ENCODE measurements around the gene COMMD6. TPM values are rescaled to one million over a fixed set of nuclear protein-coding genes. Genes with fewer than 3 reads are reported as not detected.

COMMD6 gene
- total RNA-seq, 1 experiment from 2014 or later, result 384 TPM

DNA sequence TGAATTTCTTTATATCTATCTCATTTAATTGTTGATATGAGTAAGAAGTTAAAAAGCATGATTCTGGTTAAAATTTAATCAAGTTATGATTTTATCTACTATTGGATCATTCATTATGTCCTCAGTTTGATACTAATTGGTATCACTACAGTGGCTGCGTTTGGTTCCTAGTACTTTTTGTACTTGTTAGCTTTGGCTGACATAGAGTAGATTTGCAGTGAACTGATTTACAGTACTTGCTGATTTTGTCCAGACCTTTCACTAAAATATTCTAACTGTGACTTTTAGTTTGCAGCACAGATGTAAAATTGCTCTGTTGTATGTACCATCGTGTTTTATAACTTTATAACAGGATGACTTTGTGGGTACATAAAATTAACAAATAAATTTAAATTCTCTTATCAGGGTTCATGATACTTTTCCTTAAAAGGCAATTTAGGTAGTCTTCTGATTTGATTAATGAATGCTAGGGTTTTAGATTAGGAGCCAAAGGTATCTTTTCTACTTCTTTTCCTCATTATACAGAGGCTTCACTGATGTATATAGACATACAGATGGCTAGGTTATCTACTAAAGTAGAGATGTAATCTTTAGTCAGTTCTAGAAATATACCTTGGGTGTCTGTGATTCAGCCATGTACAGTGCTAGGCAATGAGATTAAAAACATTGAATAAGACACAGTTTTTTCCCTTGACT is 20.7 kb upstream of the COMMD6 start:
- H2AFZ ChIP-seq (ENCODE audit: low read length), result no peak overlapping the region
- no peak overlapping the region for H3K9ac ChIP-seq (ENCODE audit: low read length)
- peaks cover 17% of the 10 kb centered on the region for H3K4me1 ChIP-seq (ENCODE audit: low read length)
- no peak overlapping the region for H3K4me3 ChIP-seq (ENCODE audit: low read length)
- H3K9me3 ChIP-seq (ENCODE audit: low read length), result no peaks in the 10 kb centered on the region
- no peaks in the 10 kb centered on the region for H3K27me3 ChIP-seq (ENCODE audit: low read length)
- no peak overlapping the region for H3K27ac ChIP-seq (ENCODE audit: low read length)
- no peak overlapping the region for H3K4me2 ChIP-seq (ENCODE audit: low read depth, low read length, poor library complexity, severe bottlenecking)
- no peak for DNase-seq
- H4K20me1 ChIP-seq (ENCODE audit: insufficient read depth, low read depth, low read length), result no peaks in the 10 kb centered on the region
- H3K9me2 ChIP-seq (replicated peaks; ENCODE audit: insufficient read depth, low read length), result no peaks in the 10 kb centered on the region
- H3K79me2 ChIP-seq (ENCODE audit: low read length), result peaks cover 91% of the 10 kb centered on the region
- H3K36me3 ChIP-seq (ENCODE audit: insufficient read depth, low read length), result peaks cover 39% of the 10 kb centered on the region

DNA sequence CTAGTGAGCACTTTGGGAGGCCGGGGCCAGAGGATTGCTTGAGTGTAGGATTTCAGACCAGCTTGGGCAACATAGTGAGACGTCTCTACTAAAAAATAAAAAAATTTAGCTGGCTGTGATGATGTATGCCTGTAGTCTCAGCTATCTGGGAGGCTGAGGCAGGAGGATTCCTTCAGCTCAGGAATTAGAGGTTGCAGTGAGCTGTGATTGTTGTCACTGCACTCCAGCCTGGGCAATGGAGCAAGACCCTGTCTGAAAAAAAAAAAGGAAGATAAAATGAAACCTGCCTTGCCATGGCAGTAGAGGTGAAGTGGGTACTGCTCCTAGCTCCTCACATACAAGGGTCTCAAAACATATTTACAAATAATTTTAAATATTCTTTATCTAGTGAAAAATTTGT is 19.3 kb upstream of the COMMD6 start:
- Histone ChIP-seq H3K9me3 (ENCODE audit: low read length) (no peaks in the 10 kb centered on the region), H3K9ac (ENCODE audit: low read length) (no peak overlapping the region), H3K4me1 (ENCODE audit: low read length) (peaks cover 29% of the 10 kb centered on the region), H3K36me3 (ENCODE audit: insufficient read depth, low read length) (peaks cover 38% of the 10 kb centered on the region), H3K9me2 (replicated peaks; ENCODE audit: insufficient read depth, low read length) (no peaks in the 10 kb centered on the region), H3K27me3 (ENCODE audit: low read length) (no peaks in the 10 kb centered on the region), H3K27ac (ENCODE audit: low read length) (no peak overlapping the region), H2AFZ (ENCODE audit: low read length) (no peak overlapping the region), H3K4me2 (ENCODE audit: low read depth, low read length, poor library complexity, severe bottlenecking) (no peak overlapping the region), H3K4me3 (ENCODE audit: low read length) (no peak overlapping the region), H4K20me1 (ENCODE audit: insufficient read depth, low read depth, low read length) (no peaks in the 10 kb centered on the region), H3K79me2 (ENCODE audit: low read length) (peaks cover 93% of the 10 kb centered on the region)
- DNase-seq, result no peak

DNA sequence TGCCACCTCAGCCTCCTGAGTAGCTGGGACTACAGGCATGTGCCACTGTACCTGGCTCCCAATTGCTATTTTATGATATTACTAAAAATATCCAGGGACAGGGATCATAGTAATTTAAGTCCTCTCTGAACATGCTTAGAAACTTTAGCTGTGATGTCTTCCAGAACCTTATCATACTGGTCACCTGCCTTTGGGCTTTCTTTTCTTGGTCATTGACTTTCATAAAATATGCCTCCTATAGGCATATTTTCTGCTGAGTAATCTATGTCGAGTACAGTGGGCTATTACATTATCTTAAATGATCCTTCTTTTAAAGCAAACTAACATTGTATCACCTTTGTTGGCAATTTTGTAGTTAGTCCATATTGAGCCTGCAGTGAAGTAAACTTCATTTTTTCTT is 18.2 kb upstream of the COMMD6 start:
- peaks cover 96% of the 10 kb centered on the region for H3K79me2 ChIP-seq (ENCODE audit: low read length)
- peaks cover 41% of the 10 kb centered on the region for H3K36me3 ChIP-seq (ENCODE audit: insufficient read depth, low read length)
- no peak overlapping the region for H3K4me2 ChIP-seq (ENCODE audit: low read depth, low read length, poor library complexity, severe bottlenecking)

DNA sequence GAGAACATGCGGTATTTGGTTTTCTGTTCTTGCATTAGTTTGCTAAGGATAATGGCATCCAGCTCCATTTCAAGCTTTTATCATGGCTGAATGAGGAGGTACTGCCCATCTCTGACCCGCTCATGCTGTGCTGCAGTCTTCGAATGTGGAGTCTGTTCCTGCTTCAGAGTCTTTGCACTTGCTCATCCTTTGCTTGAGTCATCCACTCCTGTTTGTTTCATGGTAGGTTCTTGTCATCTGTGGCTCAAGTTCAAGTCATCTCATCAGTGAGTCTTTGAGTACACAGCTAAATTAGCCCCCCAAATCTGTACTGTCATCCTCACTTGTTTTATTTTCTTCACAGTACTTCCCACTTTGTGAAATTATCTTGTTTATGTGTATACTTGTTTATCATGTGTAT is 17.3 kb upstream of the COMMD6 start:
- H3K9me3 ChIP-seq (ENCODE audit: low read length), result no peaks in the 10 kb centered on the region
- no peak overlapping the region for H3K4me2 ChIP-seq (ENCODE audit: low read depth, low read length, poor library complexity, severe bottlenecking)
- H2AFZ ChIP-seq (ENCODE audit: low read length), result no peak overlapping the region
- no peak overlapping the region for H3K9ac ChIP-seq (ENCODE audit: low read length)
- H3K27ac ChIP-seq (ENCODE audit: low read length), result peak overlapping the region; percentile 27
- peaks cover 37% of the 10 kb centered on the region for H3K36me3 ChIP-seq (ENCODE audit: insufficient read depth, low read length)
- H3K4me3 ChIP-seq (ENCODE audit: low read length), result no peak overlapping the region
- H3K9me2 ChIP-seq (replicated peaks; ENCODE audit: insufficient read depth, low read length), result no peaks in the 10 kb centered on the region
- H3K4me1 ChIP-seq (ENCODE audit: low read length), result peaks cover 46% of the 10 kb centered on the region
- no peak for DNase-seq
- peaks cover 96% of the 10 kb centered on the region for H3K79me2 ChIP-seq (ENCODE audit: low read length)
- no peaks in the 10 kb centered on the region for H3K27me3 ChIP-seq (ENCODE audit: low read length)
- no peaks in the 10 kb centered on the region for H4K20me1 ChIP-seq (ENCODE audit: insufficient read depth, low read depth, low read length)

More for the DNA sequence above, 18.2 kb upstream of the COMMD6 start:
- Histone ChIP-seq H3K9ac (ENCODE audit: low read length) (no peak overlapping the region), H2AFZ (ENCODE audit: low read length) (no peak overlapping the region), H3K27me3 (ENCODE audit: low read length) (no peaks in the 10 kb centered on the region), H4K20me1 (ENCODE audit: insufficient read depth, low read depth, low read length) (no peaks in the 10 kb centered on the region), H3K4me1 (ENCODE audit: low read length) (peaks cover 41% of the 10 kb centered on the region), H3K9me3 (ENCODE audit: low read length) (no peaks in the 10 kb centered on the region), H3K9me2 (replicated peaks; ENCODE audit: insufficient read depth, low read length) (no peaks in the 10 kb centered on the region), H3K4me3 (ENCODE audit: low read length) (no peak overlapping the region), H3K27ac (ENCODE audit: low read length) (no peak overlapping the region)
- DNase-seq, result no peak

DNA sequence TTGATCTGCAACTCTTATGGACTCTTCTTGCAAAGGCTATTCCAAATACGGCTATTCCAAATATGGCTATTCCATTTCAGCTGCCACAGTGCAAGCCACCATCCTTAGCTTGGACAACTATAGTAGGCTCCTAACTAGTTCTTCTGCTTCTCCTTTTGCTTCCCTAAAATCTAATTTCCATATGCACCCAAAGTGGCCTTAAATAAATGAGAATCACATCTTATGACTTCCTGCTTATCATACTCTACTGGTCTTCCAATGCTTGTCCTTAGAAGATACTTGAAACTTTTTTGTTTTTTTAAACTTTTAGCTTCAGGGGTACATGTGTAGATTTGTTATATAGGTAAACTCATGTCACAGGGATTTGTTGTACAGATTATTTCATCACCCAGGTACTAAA is 16.8 kb upstream of the COMMD6 start:
- Histone ChIP-seq H3K9me3 (ENCODE audit: low read length) (no peaks in the 10 kb centered on the region), H2AFZ (ENCODE audit: low read length) (no peak overlapping the region), H3K9ac (ENCODE audit: low read length) (no peak overlapping the region), H3K4me1 (ENCODE audit: low read length) (peaks cover 46% of the 10 kb centered on the region), H3K9me2 (replicated peaks; ENCODE audit: insufficient read depth, low read length) (no peaks in the 10 kb centered on the region), H3K79me2 (ENCODE audit: low read length) (peaks cover 95% of the 10 kb centered on the region), H3K4me2 (ENCODE audit: low read depth, low read length, poor library complexity, severe bottlenecking) (peak overlapping the region; percentile 93), H4K20me1 (ENCODE audit: insufficient read depth, low read depth, low read length) (no peaks in the 10 kb centered on the region), H3K36me3 (ENCODE audit: insufficient read depth, low read length) (peaks cover 35% of the 10 kb centered on the region), H3K4me3 (ENCODE audit: low read length) (no peak overlapping the region), H3K27me3 (ENCODE audit: low read length) (no peaks in the 10 kb centered on the region), H3K27ac (ENCODE audit: low read length) (peak overlapping the region; percentile 27)
- DNase-seq, result peak; percentile 50

DNA sequence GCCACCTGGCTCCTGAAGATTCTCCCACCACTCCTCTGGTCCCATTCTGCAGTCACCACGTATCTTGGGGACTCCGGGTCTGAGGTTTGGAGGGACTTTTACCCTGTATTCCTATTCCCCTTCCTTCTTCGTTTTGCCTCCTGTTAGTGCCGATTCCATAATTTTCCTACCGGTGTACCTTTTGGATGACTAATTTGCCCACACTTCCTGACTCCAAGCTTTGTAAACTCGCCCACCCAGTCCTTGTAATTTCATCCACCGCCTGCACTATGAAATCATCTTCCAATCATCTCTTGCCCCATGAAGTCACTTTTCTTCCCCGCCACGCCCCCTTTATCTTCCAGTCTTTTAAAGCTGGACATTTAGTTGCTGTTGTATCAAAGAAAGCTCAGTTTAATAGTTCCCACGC is 12.5 kb upstream of the COMMD6 start:
- Histone ChIP-seq H2AFZ (ENCODE audit: low read length) (0 out of 2 replicates have a peak overlapping the region, but pooled peaks have one; percentile 42), H4K20me1 (ENCODE audit: insufficient read depth, low read depth, low read length) (no peaks in the 10 kb centered on the region)

DNA sequence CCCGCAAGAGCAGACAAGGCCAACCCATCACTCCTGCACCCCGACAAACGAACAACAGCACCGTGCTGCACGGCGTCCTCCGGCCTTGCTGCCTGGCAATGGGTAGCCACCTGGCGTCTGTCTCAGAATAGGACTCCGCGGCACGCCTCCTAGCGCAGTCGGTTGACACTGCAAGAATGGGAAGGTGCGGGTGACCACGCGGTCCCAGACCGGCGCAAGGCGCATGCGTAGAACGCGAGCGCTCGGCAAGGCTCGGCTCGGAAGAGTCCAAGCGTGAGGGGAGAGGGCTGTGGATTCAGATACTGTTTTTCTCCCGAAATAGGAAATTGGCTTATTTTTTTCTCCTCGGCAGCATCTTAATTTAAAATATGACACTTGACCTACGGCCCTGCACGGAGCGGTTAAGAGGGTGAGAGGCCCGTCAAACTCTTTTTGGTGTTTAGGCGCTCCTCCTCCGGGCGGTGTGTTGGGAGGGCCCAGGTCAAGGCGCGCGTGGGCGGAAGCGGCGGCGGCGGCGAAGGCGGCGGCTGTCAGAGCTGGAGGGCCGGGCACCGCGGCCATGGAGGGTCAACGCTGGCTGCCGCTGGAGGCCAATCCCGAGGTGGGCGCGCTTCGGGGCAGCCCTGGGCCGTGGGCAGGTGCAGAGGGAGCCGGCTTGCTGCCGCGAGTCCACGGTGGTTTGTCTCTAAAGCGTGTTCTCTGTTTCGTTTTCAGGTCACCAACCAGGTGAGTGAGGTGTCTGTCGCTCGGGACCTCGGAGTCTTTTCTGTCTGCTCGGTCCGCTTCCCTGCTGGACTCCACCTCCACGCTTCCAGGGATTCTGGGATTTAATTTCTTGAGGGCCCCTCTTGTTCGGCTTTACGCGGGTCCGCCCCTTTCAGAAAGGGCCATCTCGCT is 11.9 kb upstream of the COMMD6 start, which contains the start of gene UCHL3:
UCHL3 (plus strand) TSS at position 530 of the 897 bp plus-strand sequence; CDS start at position 560, 30 bp downstream.
- Histone ChIP-seq H3K4me3 (ENCODE audit: low read length) (peak within 1 kb of the TSS; percentile 89), H4K20me1 (ENCODE audit: insufficient read depth, low read depth, low read length) (no peaks in the 10 kb centered on the region), H3K36me3 (ENCODE audit: insufficient read depth, low read length) (peaks cover 29% of the 10 kb centered on the region), H3K9ac (ENCODE audit: low read length) (peak within 1 kb of the TSS; percentile 93), H2AFZ (ENCODE audit: low read length) (peak within 1 kb of the TSS; percentile 98), H3K9me3 (ENCODE audit: low read length) (no peaks in the 10 kb centered on the region), H3K4me1 (ENCODE audit: low read length) (peaks cover 52% of the 10 kb centered on the region), H3K9me2 (replicated peaks; ENCODE audit: insufficient read depth, low read length) (no peaks in the 10 kb centered on the region), H3K27ac (ENCODE audit: low read length) (peak within 1 kb of the TSS; percentile 39; the same call in 1 of the 2 replicates), H3K4me2 (ENCODE audit: low read depth, low read length, poor library complexity, severe bottlenecking) (peak within 1 kb of the TSS; percentile 93), H3K27me3 (ENCODE audit: low read length) (no peaks in the 10 kb centered on the region), H3K79me2 (ENCODE audit: low read length) (peaks cover 50% of the 10 kb centered on the region)
- DNase-seq, result peak; percentile 99

More for the DNA sequence above, 12.5 kb upstream of the COMMD6 start:
- H3K27ac ChIP-seq (ENCODE audit: low read length), result peak overlapping the region; percentile 39; the same call in 1 of the 2 replicates
- H3K27me3 ChIP-seq (ENCODE audit: low read length), result no peaks in the 10 kb centered on the region
- no peaks in the 10 kb centered on the region for H3K9me3 ChIP-seq (ENCODE audit: low read length)
- peaks cover 34% of the 10 kb centered on the region for H3K36me3 ChIP-seq (ENCODE audit: insufficient read depth, low read length)
- peak overlapping the region; percentile 89 for H3K4me3 ChIP-seq (ENCODE audit: low read length)
- H3K4me2 ChIP-seq (ENCODE audit: low read depth, low read length, poor library complexity, severe bottlenecking), result peak overlapping the region; percentile 93
- H3K9ac ChIP-seq (ENCODE audit: low read length), result peak overlapping the region; percentile 93
- peaks cover 56% of the 10 kb centered on the region for H3K79me2 ChIP-seq (ENCODE audit: low read length)
- H3K4me1 ChIP-seq (ENCODE audit: low read length), result peaks cover 57% of the 10 kb centered on the region
- no peaks in the 10 kb centered on the region for H3K9me2 ChIP-seq (replicated peaks; ENCODE audit: insufficient read depth, low read length)
- DNase-seq, result peak; percentile 61

DNA sequence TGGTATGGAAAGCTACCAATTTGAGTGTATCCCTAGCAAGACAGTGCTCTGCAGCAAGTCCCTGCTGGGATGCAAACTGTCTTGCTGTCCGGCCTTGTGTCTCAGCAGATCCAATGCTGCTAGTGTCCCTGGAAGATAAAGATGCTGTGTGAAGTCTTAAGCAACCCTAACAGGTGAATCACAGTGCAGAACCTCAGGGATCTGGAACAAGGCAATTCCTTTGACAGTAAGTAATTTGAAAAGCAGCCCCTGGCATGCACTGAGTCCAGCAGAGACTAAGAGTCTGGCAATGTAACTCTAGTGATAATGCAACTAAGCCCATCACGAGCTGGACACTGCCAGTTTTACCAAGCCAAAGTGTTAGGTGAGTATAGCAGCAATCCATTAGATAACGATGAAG is 10.3 kb upstream of the COMMD6 start:
- H3K4me2 ChIP-seq (ENCODE audit: low read depth, low read length, poor library complexity, severe bottlenecking), result peak overlapping the region; percentile 93
- H3K9me2 ChIP-seq (replicated peaks; ENCODE audit: insufficient read depth, low read length), result no peaks in the 10 kb centered on the region
- no peak overlapping the region for H3K27ac ChIP-seq (ENCODE audit: low read length)
- DNase-seq, result no peak
- H3K36me3 ChIP-seq (ENCODE audit: insufficient read depth, low read length), result peaks cover 14% of the 10 kb centered on the region; the same call in 1 of the 2 replicates
- H3K9me3 ChIP-seq (ENCODE audit: low read length), result no peaks in the 10 kb centered on the region
- no peaks in the 10 kb centered on the region for H4K20me1 ChIP-seq (ENCODE audit: insufficient read depth, low read depth, low read length)
- peaks cover 37% of the 10 kb centered on the region for H3K4me1 ChIP-seq (ENCODE audit: low read length)
- peaks cover 34% of the 10 kb centered on the region for H3K79me2 ChIP-seq (ENCODE audit: low read length)
- no peak overlapping the region for H3K9ac ChIP-seq (ENCODE audit: low read length)
- no peaks in the 10 kb centered on the region for H3K27me3 ChIP-seq (ENCODE audit: low read length)
- no peak overlapping the region for H2AFZ ChIP-seq (ENCODE audit: low read length)
- 0 out of 2 replicates have a peak overlapping the region, but pooled peaks have one; percentile 89 for H3K4me3 ChIP-seq (ENCODE audit: low read length)
